Body of pancreas (tissue), 4 donors: ENCODE measurements around the gene ITM2C. TPM values are rescaled to one million over a fixed set of nuclear protein-coding genes. Genes with fewer than 3 reads are reported as not detected.
A peak's percentile ranks its signal among the peaks of the same experiment; 100 is the strongest.

Source experiments
- ATAC-seq: fragments of 150-250 bp; one replicate; pipeline ENCODE4 v1.9.1; 2016
- DNase-seq, 4 donors: peaks; one replicate each; pipeline ENCODE4 v3.0.0-alpha.2; 2019
- H3K27ac ChIP-seq, 4 donors: fragments of 200-600 bp; sonication (generic); 1 replicate in 3 of 4; 2 replicates in 1 of 4; pipeline versions ENCODE4 v1.5.1 to v1.6.1; 2016 to 2019; ENCODE audit warnings: mild to moderate bottlenecking in 1 of 4, mixed read lengths in 1 of 4, moderate library complexity in 1 of 4
- H3K27me3 ChIP-seq, 2 donors: fragments of 200-600 bp; sonication (generic); one replicate each; pipeline ENCODE4 v1.6.0; 2016; ENCODE audit warnings: mild to moderate bottlenecking in 1 of 2
- H3K36me3 ChIP-seq, 2 donors: fragments of 200-600 bp; sonication (generic); replicated peaks in 1 of 2; 2 replicates each; pipeline ENCODE4 v1.5.1; 2016; ENCODE audit warnings: low read depth in 2 of 2; ENCODE audit not compliant: insufficient read depth in 1 of 2
- H3K4me1 ChIP-seq: fragments of 200-600 bp; sonication (generic); one replicate; pipeline ENCODE4 v1.6.0; 2016
- H3K4me3 ChIP-seq, 2 donors: fragments of 200-600 bp; sonication (generic); 1 replicate in 1 of 2; 2 replicates in 1 of 2; pipeline ENCODE4 v1.5.1; 2016 to 2019
- H3K9me3 ChIP-seq, 3 donors: fragments of 200-600 bp; sonication (generic); 1 replicate in 2 of 3; 2 replicates in 1 of 3; pipeline ENCODE4 v1.5.1; 2016
- POLR2A ChIP-seq, 3 donors: fragments of 450-650 bp; IDR thresholded peaks; one replicate each; pipeline ENCODE4 v1.6.1; 2016; ENCODE audit warnings: antibody characterized with exemption in 3 of 3, mild to moderate bottlenecking in 2 of 3
- WGBS, 2 donors: methylation state at CpG; one replicate each; pipeline ENCODE4 v1.1.5; 2017; 5-methylcytosine and 5-hydroxymethylcytosine counted together
- intact Hi-C: fragments of 100-400 bp; cut with DNase I; formaldehyde crosslinking; loops from one replicate; pipeline ENCODE4 v1.15.1; 2023
- total RNA-seq, 2 donors: library from RNA; depleted of rRNA; stranded (reverse); fragments of >200 nt; gene quantifications; one replicate each; pipeline ENCODE4 v1.1.0, GENCODE V29; 2016
- TF ChIP-seq, protein P1 (sequence below), 7 experiments: fragments of 450-650 bp in 4 of 7; fragments of 200-600 bp in 3 of 7; sonication (generic) in 3 of 7; IDR thresholded peaks; one replicate each; pipeline ENCODE4 v1.5.1; 2016 to 2019; ENCODE audit warnings: antibody characterized with exemption in 7 of 7

The ITM2C gene
- total RNA-seq, 2 donors from 2014 or later: 32.9 to 43.8 TPM

DNA sequence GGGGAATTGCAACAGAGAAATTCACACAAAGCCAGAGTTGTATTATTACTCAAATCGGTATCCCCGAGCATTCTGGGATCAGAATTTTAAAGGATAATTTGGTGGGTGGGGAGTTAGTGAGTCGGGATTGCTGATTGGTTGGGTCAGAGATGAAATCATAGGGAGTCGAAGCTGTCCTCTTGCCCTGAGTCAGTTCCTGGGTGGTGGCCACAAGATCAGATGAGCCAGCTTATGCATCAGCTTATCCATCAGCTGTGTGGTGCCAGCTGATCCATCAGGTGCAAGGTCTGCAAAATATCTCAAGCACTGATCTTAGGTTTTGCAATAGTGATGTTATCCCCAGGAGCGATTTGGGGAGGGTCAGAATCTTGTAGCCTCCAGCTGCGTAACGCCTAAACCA is 34.3 kb upstream of the ITM2C start:
- TF ChIP-seq, protein P1, sequence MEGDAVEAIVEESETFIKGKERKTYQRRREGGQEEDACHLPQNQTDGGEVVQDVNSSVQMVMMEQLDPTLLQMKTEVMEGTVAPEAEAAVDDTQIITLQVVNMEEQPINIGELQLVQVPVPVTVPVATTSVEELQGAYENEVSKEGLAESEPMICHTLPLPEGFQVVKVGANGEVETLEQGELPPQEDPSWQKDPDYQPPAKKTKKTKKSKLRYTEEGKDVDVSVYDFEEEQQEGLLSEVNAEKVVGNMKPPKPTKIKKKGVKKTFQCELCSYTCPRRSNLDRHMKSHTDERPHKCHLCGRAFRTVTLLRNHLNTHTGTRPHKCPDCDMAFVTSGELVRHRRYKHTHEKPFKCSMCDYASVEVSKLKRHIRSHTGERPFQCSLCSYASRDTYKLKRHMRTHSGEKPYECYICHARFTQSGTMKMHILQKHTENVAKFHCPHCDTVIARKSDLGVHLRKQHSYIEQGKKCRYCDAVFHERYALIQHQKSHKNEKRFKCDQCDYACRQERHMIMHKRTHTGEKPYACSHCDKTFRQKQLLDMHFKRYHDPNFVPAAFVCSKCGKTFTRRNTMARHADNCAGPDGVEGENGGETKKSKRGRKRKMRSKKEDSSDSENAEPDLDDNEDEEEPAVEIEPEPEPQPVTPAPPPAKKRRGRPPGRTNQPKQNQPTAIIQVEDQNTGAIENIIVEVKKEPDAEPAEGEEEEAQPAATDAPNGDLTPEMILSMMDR (IDR thresholded peaks at IDR 0.05): no peak
- TF ChIP-seq POLR2A (IDR thresholded peaks at IDR 0.05): no peak
- 76 to 77% methylated on average over 7 of the region's 7 CpGs for WGBS, 2 donors
- Histone ChIP-seq H3K27ac (no peak overlapping the region), H3K27me3 (peaks cover 0 to 8% of the 10 kb centered on the region in 2 donors), H3K9me3 (no peaks in the 10 kb centered on the region), H3K4me3 (no peak overlapping the region), H3K36me3 (no peaks in the 10 kb centered on the region), H3K4me1 (peaks cover 9% of the 10 kb centered on the region)
- intact Hi-C loops: no loop called here
- DNase-seq (no peak), ATAC-seq (no peak)

DNA sequence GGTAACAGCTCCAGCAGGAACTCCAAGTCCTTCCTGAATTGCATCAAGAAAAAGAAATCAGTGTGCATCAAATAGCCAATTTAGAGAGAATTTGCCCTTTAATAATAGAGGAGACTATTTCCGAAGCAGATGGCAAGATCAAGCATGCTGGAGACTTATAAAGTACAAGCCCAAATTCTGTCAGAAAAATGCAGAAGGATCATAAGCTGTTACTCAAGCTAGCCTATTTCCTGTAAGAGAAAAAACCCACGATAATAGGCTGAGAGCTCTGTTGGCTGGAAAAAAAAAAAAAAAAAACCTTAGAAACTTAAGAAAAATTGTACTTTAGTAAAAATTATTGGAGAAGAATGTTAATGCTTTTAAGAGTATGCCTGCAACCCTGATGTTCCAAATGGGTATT is 24.4 kb upstream of the ITM2C start:
- no peak overlapping the region for H3K4me3 ChIP-seq
- intact Hi-C loops: no loop called here
- ATAC-seq: no peak
- H3K36me3 ChIP-seq: no peaks in the 10 kb centered on the region
- peaks cover 0 to 6% (median 0%) of the 10 kb centered on the region in 3 donors for H3K9me3 ChIP-seq
- no peaks in the 10 kb centered on the region for H3K4me1 ChIP-seq
- WGBS, 2 donors: 62 to 63% methylated on average over 2 of the region's 2 CpGs
- H3K27ac ChIP-seq: no peak overlapping the region
- no peaks in the 10 kb centered on the region for H3K27me3 ChIP-seq
- no peak for DNase-seq
- TF ChIP-seq, protein P1 (IDR thresholded peaks at IDR 0.05): no peak
- TF ChIP-seq POLR2A (IDR thresholded peaks at IDR 0.05): no peak

DNA sequence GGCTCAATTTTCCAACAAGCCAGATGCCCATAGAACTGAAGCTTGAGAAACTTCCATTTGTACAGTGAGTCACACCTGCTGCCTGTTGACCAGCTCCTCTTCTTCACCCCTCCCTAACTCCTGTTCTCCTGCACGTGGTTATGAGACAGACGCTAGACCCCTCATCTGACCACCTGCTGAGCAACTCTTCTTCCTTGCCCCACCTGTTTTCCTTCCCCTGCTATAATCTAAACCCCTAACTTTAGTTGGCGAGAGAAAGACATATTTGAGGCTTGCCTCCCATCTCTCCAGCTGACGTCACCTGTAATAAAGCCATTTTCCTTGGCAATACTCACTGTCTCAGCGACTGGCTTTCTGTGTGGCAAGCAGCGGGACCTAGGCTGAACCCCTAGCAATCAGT is 22.3 kb upstream of the ITM2C start:
- Histone ChIP-seq H3K36me3 (no peaks in the 10 kb centered on the region), H3K4me3 (no peak overlapping the region), H3K27ac (no peak overlapping the region), H3K9me3 (peaks cover 0 to 6% (median 0%) of the 10 kb centered on the region in 3 donors), H3K27me3 (no peaks in the 10 kb centered on the region), H3K4me1 (no peaks in the 10 kb centered on the region)
- TF ChIP-seq POLR2A (IDR thresholded peaks at IDR 0.05): no peak
- TF ChIP-seq, protein P1 (IDR thresholded peaks at IDR 0.05): no peak
- DNase-seq: no peak
- WGBS, 2 donors: 31 to 33% methylated on average over 6 of the region's 6 CpGs
- peak; percentile 42 for ATAC-seq
- intact Hi-C loops: no loop called here

DNA sequence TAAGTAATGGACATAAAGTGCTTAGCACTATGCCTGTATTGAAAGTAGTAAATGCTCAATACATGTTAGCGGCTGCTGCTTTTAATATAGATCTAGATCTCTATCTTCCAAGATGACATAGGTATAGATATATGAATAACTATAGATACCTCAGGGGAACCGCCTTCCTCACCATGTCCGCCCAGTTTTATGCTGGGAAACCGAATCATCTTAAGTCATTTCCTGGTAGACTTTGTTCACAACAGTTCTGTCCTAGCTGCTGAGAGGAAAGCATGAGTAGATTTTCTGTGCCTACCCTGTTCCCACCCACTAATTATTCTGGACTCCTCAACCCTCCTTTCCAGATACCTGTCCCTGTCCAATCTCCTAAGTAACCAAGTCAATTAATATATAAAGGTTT is 21.6 kb upstream of the ITM2C start:
- TF ChIP-seq, protein P1 (IDR thresholded peaks at IDR 0.05): no peak
- TF ChIP-seq POLR2A (IDR thresholded peaks at IDR 0.05): no peak
- Histone ChIP-seq H3K9me3 (peaks cover 0 to 6% (median 0%) of the 10 kb centered on the region in 3 donors), H3K36me3 (no peaks in the 10 kb centered on the region), H3K4me1 (peaks cover 4% of the 10 kb centered on the region), H3K4me3 (no peak overlapping the region), H3K27me3 (no peaks in the 10 kb centered on the region), H3K27ac (no peak overlapping the region)
- intact Hi-C loops: no loop called here
- ATAC-seq: no peak
- WGBS, 2 donors: 80 to 81% methylated on average over 4 of the region's 4 CpGs
- DNase-seq: no peak

DNA sequence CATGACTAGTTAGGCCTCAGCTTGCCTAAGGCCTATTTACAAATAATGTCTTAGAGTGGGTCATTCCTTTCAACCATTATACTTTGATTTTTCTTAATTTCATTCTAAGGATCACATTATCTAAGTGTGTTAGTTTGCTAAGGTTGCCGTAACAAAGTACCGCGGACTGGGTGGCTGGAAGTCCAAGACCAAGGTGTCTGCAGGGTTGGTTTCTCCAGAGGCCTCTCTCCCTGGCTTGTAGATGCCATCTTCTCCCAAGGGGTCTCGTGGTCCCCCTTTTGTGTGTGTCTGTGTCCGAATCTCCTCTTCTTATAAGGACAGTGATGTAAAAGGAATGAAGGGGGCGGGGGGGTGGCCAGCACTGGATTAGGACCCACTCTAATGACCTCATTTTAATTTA is 18.4 kb upstream of the ITM2C start:
- Histone ChIP-seq H3K4me1 (peaks cover 5% of the 10 kb centered on the region), H3K27me3 (no peaks in the 10 kb centered on the region), H3K27ac (no peak overlapping the region), H3K9me3 (no peaks in the 10 kb centered on the region), H3K4me3 (no peak overlapping the region), H3K36me3 (no peaks in the 10 kb centered on the region)
- TF ChIP-seq POLR2A (IDR thresholded peaks at IDR 0.05): no peak
- TF ChIP-seq, protein P1 (IDR thresholded peaks at IDR 0.05): no peak
- intact Hi-C loops: no loop called here
- 90 to 92% methylated on average over 6 of the region's 6 CpGs for WGBS, 2 donors
- ATAC-seq: no peak
- no peak for DNase-seq
